NOMO-1 treated with DMSO at 0.1 percent for 48 hours (cell line): ENCODE results near the gene ABTB2.
"Not testable (repeated sequence)": the region's sequence is repeated elsewhere in the genome, so short reads cannot be mapped to it uniquely, and the experiment has no call there.

Experiments used
- DNase-seq: peaks from one replicate; lab custom pipeline; 2025; ENCODE audit not compliant: unreplicated experiment; lab: John Stamatoyannopoulos, UW

ABTB2 gene

GRCh38 chr11:34266090-34266912, 91.5 kb downstream of the ABTB2 start:
- peak; percentile 43 for DNase-seq

GRCh38 chr11:34264303-34265110, 93.3 kb downstream of the ABTB2 start:
- DNase-seq: no peak

GRCh38 chr11:34263441-34264091, 94.2 kb downstream of the ABTB2 start:
- no peak for DNase-seq

GRCh38 chr11:34262531-34263081, 95.2 kb downstream of the ABTB2 start:
- DNase-seq: no peak

- no peak for DNase-seq
These were observed 96.0 kb downstream of the ABTB2 start for GRCh38 chr11:34261820-34262219.

- no peak for DNase-seq
These were observed 96.7 kb downstream of the ABTB2 start for GRCh38 chr11:34261095-34261494.

- no peak for DNase-seq
These were observed 97.7 kb downstream of the ABTB2 start for GRCh38 chr11:34260072-34260575.

GRCh38 chr11:34259087-34259486, 98.7 kb downstream of the ABTB2 start:
- DNase-seq: no peak

- DNase-seq: no peak
These were observed 101.2 kb downstream of the ABTB2 start for GRCh38 chr11:34256626-34257025.

- DNase-seq: no peak
These were observed 101.7 kb downstream of the ABTB2 start for GRCh38 chr11:34256150-34256549.

- no peak for DNase-seq
These were observed 102.7 kb downstream of the ABTB2 start for GRCh38 chr11:34255101-34255500.

- no peak for DNase-seq
These were observed 103.8 kb downstream of the ABTB2 start for GRCh38 chr11:34254011-34254410.

- no peak for DNase-seq
These were observed 105.2 kb downstream of the ABTB2 start for GRCh38 chr11:34252651-34253050.

- no peak for DNase-seq
These were observed 105.8 kb downstream of the ABTB2 start for GRCh38 chr11:34252015-34252414.

GRCh38 chr11:34251589-34251980, 106.2 kb downstream of the ABTB2 start:
- DNase-seq: no peak

GRCh38 chr11:34250732-34251588, 106.8 kb downstream of the ABTB2 start:
- DNase-seq: peak; percentile 90

- no peak for DNase-seq
These were observed 107.6 kb downstream of the ABTB2 start for GRCh38 chr11:34250211-34250610.

GRCh38 chr11:34249439-34249838, 108.4 kb downstream of the ABTB2 start:
- DNase-seq: no peak

- DNase-seq: not testable (repeated sequence)
These were observed 111.3 kb downstream of the ABTB2 start for GRCh38 chr11:34246511-34246910.

- no peak for DNase-seq
These were observed 112.8 kb downstream of the ABTB2 start for GRCh38 chr11:34245041-34245440.
